Hepatocyte (in vitro differentiated cells): ENCODE data around the gene RANBP3. TPM values are rescaled to one million over a fixed set of nuclear protein-coding genes. Genes with fewer than 3 reads are reported as not detected.

Experiments
- DNase-seq: peaks from one replicate; pipeline ENCODE4 v3.0.0-alpha.2; 2016; ENCODE audit warnings: low spot score
- H2AFZ ChIP-seq: fragments of 200-600 bp; sonication (generic); 2 replicates; pipeline ENCODE4 v1.6.0; 2016; ENCODE audit warnings: antibody characterized with exemption, mild to moderate bottlenecking
- H3K27ac ChIP-seq: fragments of 200-600 bp; sonication (generic); 2 replicates; pipeline ENCODE4 v1.5.1; 2016; ENCODE audit warnings: mild to moderate bottlenecking
- H3K27me3 ChIP-seq: fragments of 200-600 bp; sonication (generic); 2 replicates; pipeline ENCODE4 v1.6.1; 2016
- H3K36me3 ChIP-seq: fragments of 200-600 bp; sonication (generic); replicated peaks from 2 replicates; pipeline ENCODE4 v1.5.1; 2016; ENCODE audit warnings: low read depth; ENCODE audit not compliant: insufficient read depth
- H3K4me1 ChIP-seq: fragments of 200-600 bp; sonication (generic); 2 replicates; pipeline ENCODE4 v1.5.1; 2016; ENCODE audit warnings: mild to moderate bottlenecking, moderate library complexity; ENCODE audit not compliant: insufficient read depth
- H3K4me2 ChIP-seq: fragments of 200-600 bp; sonication (generic); 2 replicates; pipeline ENCODE4 v1.6.0; 2016
- H3K4me3 ChIP-seq: fragments of 200-600 bp; sonication (generic); 2 replicates; pipeline ENCODE4 v1.5.1; 2016; ENCODE audit warnings: mild to moderate bottlenecking
- H3K79me2 ChIP-seq: fragments of 200-600 bp; sonication (generic); 2 replicates; pipeline ENCODE4 v1.6.0; 2017; ENCODE audit warnings: mild to moderate bottlenecking
- H3K9me2 ChIP-seq: fragments of 200-600 bp; sonication (generic); replicated peaks from 2 replicates; pipeline ENCODE4 v1.6.0; 2017; ENCODE audit warnings: mild to moderate bottlenecking; ENCODE audit not compliant: insufficient read depth
- H3K9me3 ChIP-seq: fragments of 200-600 bp; sonication (generic); 2 replicates; pipeline ENCODE4 v1.5.1; 2016; ENCODE audit warnings: low read depth, mild to moderate bottlenecking
- H4K20me1 ChIP-seq: fragments of 200-600 bp; sonication (generic); 2 replicates; pipeline ENCODE4 v1.6.0; 2016; ENCODE audit warnings: mild to moderate bottlenecking; ENCODE audit not compliant: insufficient read depth, poor library complexity, severe bottlenecking
- CTCF ChIP-seq: fragments of 200-600 bp; sonication (generic); IDR thresholded peaks from 2 replicates; pipeline ENCODE4 v1.5.1; 2016; ENCODE audit warnings: antibody characterized with exemption, mild to moderate bottlenecking; ENCODE audit not compliant: poor library complexity
- EZH2 ChIP-seq: fragments of 200-600 bp; sonication (generic); IDR thresholded peaks from 2 replicates; pipeline ENCODE4 v1.6.1; 2016; ENCODE audit warnings: antibody characterized with exemption, mild to moderate bottlenecking, borderline replicate concordance
- EZH2phosphoT487 ChIP-seq: fragments of 200-600 bp; sonication (generic); IDR thresholded peaks from one replicate; pipeline ENCODE4 v1.6.1; 2018; ENCODE audit warnings: antibody characterized with exemption, mild to moderate bottlenecking, low read depth, moderate library complexity; ENCODE audit not compliant: unreplicated experiment, severe bottlenecking
- WGBS: methylation state at CpG from one replicate; pipeline ENCODE4 v1.1.6; 2016; ENCODE audit warnings: low lambda C conversion rate; ENCODE audit errors: missing lambda C conversion rate; 5-methylcytosine and 5-hydroxymethylcytosine counted together
- polyA plus RNA-seq: library from polyadenylated mRNA; unstranded; fragments of >200 nt; fragmentation: Nextera tagmentation; extraction: Ambion mirVana; gene quantifications from 2 replicates; pipeline ENCODE4 v1.2.1, GENCODE V29; 2016
- total RNA-seq: library from RNA; depleted of rRNA; stranded (reverse); fragments of >200 nt; gene quantifications from 2 replicates; pipeline ENCODE4 v1.2.3, GENCODE V29; 2014

The RANBP3 gene
- total and polyA plus RNA-seq, 2 experiments from 2014 or later = 10.4 to 51.0 TPM

GRCh38 chr19:5903056-5903623, 74.8 kb downstream of the RANBP3 start:
- no peak for TF ChIP-seq EZH2phosphoT487
- TF ChIP-seq EZH2 = no peak
- no peak for TF ChIP-seq CTCF
- H3K36me3 ChIP-seq = no peaks in the 10 kb centered on the region
- peak overlapping the region; percentile 89 for H2AFZ ChIP-seq
- H3K4me2 ChIP-seq = peak overlapping the region; percentile 63
- peaks cover 13% of the 10 kb centered on the region for H4K20me1 ChIP-seq
- no peaks in the 10 kb centered on the region for H3K27me3 ChIP-seq
- peaks cover 5% of the 10 kb centered on the region for H3K4me1 ChIP-seq
- peaks cover 64% of the 10 kb centered on the region for H3K79me2 ChIP-seq
- no peaks in the 10 kb centered on the region for H3K9me3 ChIP-seq
- H3K27ac ChIP-seq = peak overlapping the region; percentile 97
- DNase-seq = peak; percentile 58
- H3K4me3 ChIP-seq = peak overlapping the region; percentile 96
- 1% methylated on average over 27 of the region's 27 CpGs for WGBS
- H3K9me2 ChIP-seq = no peaks in the 10 kb centered on the region

GRCh38 chr19:5900976-5901375, 77.0 kb downstream of the RANBP3 start:
- no peaks in the 10 kb centered on the region for H3K9me2 ChIP-seq

GRCh38 chr19:5899728-5900526, 78.0 kb downstream of the RANBP3 start:
- Histone ChIP-seq H3K9me2 (no peaks in the 10 kb centered on the region), H3K4me3 (no peak overlapping the region), H3K9me3 (no peaks in the 10 kb centered on the region), H3K4me2 (no peak overlapping the region), H3K4me1 (peaks cover 5% of the 10 kb centered on the region), H2AFZ (no peak overlapping the region), H3K27ac (no peak overlapping the region), H3K36me3 (no peaks in the 10 kb centered on the region), H3K79me2 (peaks cover 52% of the 10 kb centered on the region), H4K20me1 (peaks cover 25% of the 10 kb centered on the region), H3K27me3 (no peaks in the 10 kb centered on the region)
- no peak for TF ChIP-seq EZH2
- WGBS = over 99% methylated on average over 10 of the region's 13 CpGs
- DNase-seq = no peak

More at GRCh38 chr19:5900976-5901375, 77.0 kb downstream of the RANBP3 start:
- Histone ChIP-seq H3K27me3 (no peaks in the 10 kb centered on the region), H2AFZ (no peak overlapping the region), H3K79me2 (peaks cover 61% of the 10 kb centered on the region), H3K27ac (no peak overlapping the region), H3K4me2 (no peak overlapping the region), H3K4me1 (peaks cover 5% of the 10 kb centered on the region), H4K20me1 (peaks cover 25% of the 10 kb centered on the region), H3K9me3 (no peaks in the 10 kb centered on the region), H3K4me3 (no peak overlapping the region), H3K36me3 (no peaks in the 10 kb centered on the region)
- DNase-seq = no peak
- 97% methylated on average over 7 of the region's 8 CpGs for WGBS
- TF ChIP-seq CTCF = no peak
- no peak for TF ChIP-seq EZH2phosphoT487
- TF ChIP-seq EZH2 = no peak
